CD4-positive, CD25-positive, alpha-beta regulatory T cell (primary cell): ENCODE results near the gene GRIK4. TPM values are rescaled to one million over a fixed set of nuclear protein-coding genes. Genes with fewer than 3 reads are reported as not detected.

ENCODE experiments used
- ATAC-seq, 2 donors: fragments of 150-1000 bp; cut with Tn5 transposase; one replicate each; pipeline ENCODE4 v1.10.0; 2021; ENCODE audit warnings: low read depth in 2 of 2, moderate number of reproducible peaks in 2 of 2, moderate library complexity in 1 of 2
- DNase-seq, 3 donors: peaks; one replicate each; pipeline versions ENCODE4 v3.0.0 to v3.0.0-alpha.2; 2012 to 2022; ENCODE audit warnings: mixed read lengths in 1 of 3
- H3K27ac ChIP-seq: one replicate; pipeline ENCODE4 v1.7.0; 2013; ENCODE audit warnings: mild to moderate bottlenecking, low read length; ENCODE audit not compliant: insufficient read depth, poor library complexity, severe bottlenecking
- H3K27me3 ChIP-seq: one replicate; pipeline ENCODE4 v1.7.0; 2013; ENCODE audit warnings: low read length; ENCODE audit not compliant: control insufficient read depth, insufficient read depth
- H3K36me3 ChIP-seq: one replicate; pipeline ENCODE4 v1.7.0; 2013; ENCODE audit warnings: mild to moderate bottlenecking, low read length, moderate library complexity; ENCODE audit not compliant: control insufficient read depth, insufficient read depth
- H3K4me1 ChIP-seq: 2 replicates; pipeline ENCODE4 v1.7.0; 2013; ENCODE audit warnings: mild to moderate bottlenecking, low read length; ENCODE audit not compliant: insufficient read depth, control insufficient read depth, poor library complexity, severe bottlenecking
- H3K4me3 ChIP-seq: one replicate; pipeline ENCODE4 v1.7.0; 2013; ENCODE audit warnings: low read depth, mild to moderate bottlenecking, low read length, moderate library complexity
- H3K9me3 ChIP-seq, 2 experiments: 1 replicate in 1 of 2; 2 replicates in 1 of 2; pipeline ENCODE4 v1.7.0; 2013; ENCODE audit warnings: low read length in 2 of 2, mild to moderate bottlenecking in 1 of 2, moderate library complexity in 1 of 2; ENCODE audit not compliant: control insufficient read depth in 2 of 2
- H3K27ac Mint-ChIP-seq, 3 donors: one replicate each; pipeline ENCODE4 v1.8.0; 2020 to 2022; ENCODE audit warnings: mild to moderate bottlenecking in 3 of 3, mixed read lengths in 3 of 3, moderate library complexity in 2 of 3
- H3K27me3 Mint-ChIP-seq: one replicate; pipeline ENCODE4 v1.8.0; 2022; ENCODE audit warnings: mild to moderate bottlenecking, mixed read lengths
- H3K36me3 Mint-ChIP-seq: one replicate; pipeline ENCODE4 v1.8.0; 2020; ENCODE audit warnings: mixed read lengths
- H3K4me1 Mint-ChIP-seq, 4 donors: one replicate each; pipeline ENCODE4 v1.8.0; 2020 to 2022; ENCODE audit warnings: mixed read lengths in 4 of 4, mild to moderate bottlenecking in 1 of 4
- H3K4me3 Mint-ChIP-seq, 4 donors: one replicate each; pipeline ENCODE4 v1.8.0; 2020 to 2022; ENCODE audit warnings: mild to moderate bottlenecking in 4 of 4, mixed read lengths in 4 of 4, moderate library complexity in 3 of 4
- H3K9me3 Mint-ChIP-seq, 7 donors: one replicate each; pipeline ENCODE4 v1.8.0; 2020 to 2022; ENCODE audit warnings: mixed read lengths in 7 of 7, mild to moderate bottlenecking in 3 of 7, moderate library complexity in 2 of 7
- polyA plus RNA-seq, 4 donors: library from polyadenylated mRNA; unstranded; fragments of 300-500 nt; fragmentation: Illumina TruSeq; gene quantifications; one replicate each; pipeline ENCODE4 v1.2.3, GENCODE V29; 2021
- total RNA-seq: library from RNA; stranded (reverse); gene quantifications from one replicate; pipeline ENCODE4 v1.2.3, GENCODE V29; 2022

Gene GRIK4
- total and polyA plus RNA-seq, 5 donors from 2014 or later = not detected

- Mint-ChIP-seq H3K27ac (no peak overlapping the region), H3K4me3 (peak overlapping the region in 2 of 4 donors; percentile 21 to 33)
Observed at GRCh38 chr11:120511820-120512738, 531 bp downstream of the GRIK4 start.

DNA sequence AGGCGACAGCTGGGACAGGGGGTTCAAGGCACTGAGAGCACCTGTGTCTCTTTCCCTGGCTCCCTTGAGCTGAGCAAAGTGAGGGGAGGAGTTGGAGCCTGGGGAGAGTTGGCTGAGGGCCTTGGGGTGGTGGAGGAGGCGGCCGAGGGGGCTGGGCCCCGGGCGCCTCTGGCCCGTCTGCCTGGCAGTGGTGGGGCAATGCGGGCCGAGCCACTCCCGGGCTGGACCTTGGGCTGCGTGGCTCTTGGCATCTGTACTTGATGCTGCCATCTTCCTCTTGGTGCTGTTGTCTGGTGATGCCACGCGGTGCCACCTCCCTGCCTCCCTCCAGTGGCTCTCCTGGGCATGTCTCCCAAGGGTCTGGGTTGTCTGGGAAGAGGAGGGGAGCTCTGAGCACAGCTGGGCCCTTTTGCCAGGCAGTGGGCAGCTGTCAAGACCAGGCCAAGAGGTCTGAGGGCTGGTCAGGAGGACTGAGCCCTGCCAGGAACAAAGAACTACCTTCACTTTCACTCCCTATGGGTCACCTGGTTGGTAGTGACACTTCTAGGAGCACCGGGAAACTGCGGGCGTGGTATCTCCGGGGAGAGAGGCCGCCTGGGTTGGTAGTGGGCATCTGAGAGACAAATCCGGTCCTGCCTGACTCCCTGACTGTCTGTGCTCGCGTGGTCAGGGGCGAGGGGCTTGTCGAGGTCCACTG is 1.3 kb downstream of the GRIK4 start:
- Histone ChIP-seq H3K4me3 (no peak overlapping the region), H3K36me3 (no peaks in the 10 kb centered on the region), H3K27me3 (peaks cover 11% of the 10 kb centered on the region), H3K4me1 (no peaks in the 10 kb centered on the region), H3K27ac (no peak overlapping the region), H3K9me3 (no peaks in the 10 kb centered on the region)
- Mint-ChIP-seq H3K36me3 (no peaks in the 10 kb centered on the region), H3K9me3 (peaks cover 0 to 4% (median 0%) of the 10 kb centered on the region in 7 donors), H3K4me1 (peaks cover 0 to 13% (median 1%) of the 10 kb centered on the region in 4 donors), H3K27ac (peak overlapping the region in 1 of 3 donors; percentile 87), H3K27me3 (peaks cover 47% of the 10 kb centered on the region), H3K4me3 (peak overlapping the region in 2 of 4 donors; percentile 33 to 41)
- DNase-seq (no peak), ATAC-seq (no peak)

More at GRCh38 chr11:120511820-120512738, 531 bp downstream of the GRIK4 start:
- H3K36me3 Mint-ChIP-seq = no peaks in the 10 kb centered on the region
- Histone ChIP-seq H3K36me3 (no peaks in the 10 kb centered on the region), H3K4me1 (no peaks in the 10 kb centered on the region), H3K4me3 (no peak overlapping the region), H3K27ac (no peak overlapping the region), H3K27me3 (peaks cover 14% of the 10 kb centered on the region), H3K9me3 (no peaks in the 10 kb centered on the region)
- peaks cover 0 to 13% (median 1%) of the 10 kb centered on the region in 4 donors for H3K4me1 Mint-ChIP-seq
- no peak for ATAC-seq
- H3K27me3 Mint-ChIP-seq = peaks cover 55% of the 10 kb centered on the region
- DNase-seq = no peak
- H3K9me3 Mint-ChIP-seq = peaks cover 0 to 4% (median 0%) of the 10 kb centered on the region in 7 donors

GRCh38 chr11:120513436-120514315 is 2.1 kb downstream of the GRIK4 start:
- H3K36me3 Mint-ChIP-seq = no peaks in the 10 kb centered on the region
- peaks cover 0 to 4% (median 0%) of the 10 kb centered on the region in 7 donors for H3K9me3 Mint-ChIP-seq
- H3K36me3 ChIP-seq = no peaks in the 10 kb centered on the region
- no peaks in the 10 kb centered on the region for H3K9me3 ChIP-seq
- ATAC-seq = no peak
- H3K4me3 Mint-ChIP-seq = peak overlapping the region in 2 of 4 donors; percentile 22 to 41
- H3K4me1 Mint-ChIP-seq = peaks cover 0 to 13% (median 1%) of the 10 kb centered on the region in 4 donors
- H3K27ac ChIP-seq = no peak overlapping the region
- H3K27me3 ChIP-seq = peaks cover 11% of the 10 kb centered on the region
- DNase-seq = no peak
- peak overlapping the region in 1 of 3 donors; percentile 87 for H3K27ac Mint-ChIP-seq
- no peaks in the 10 kb centered on the region for H3K4me1 ChIP-seq
- no peak overlapping the region for H3K4me3 ChIP-seq
- peaks cover 48% of the 10 kb centered on the region for H3K27me3 Mint-ChIP-seq

GRCh38 chr11:120514541-120515121 is 3.1 kb downstream of the GRIK4 start:
- no peak overlapping the region for H3K27ac ChIP-seq
- H3K4me3 ChIP-seq = no peak overlapping the region
- Mint-ChIP-seq H3K4me3 (no peak overlapping the region), H3K27ac (no peak overlapping the region), H3K4me1 (peaks cover 0 to 13% (median 1%) of the 10 kb centered on the region in 4 donors), H3K27me3 (peaks cover 43% of the 10 kb centered on the region), H3K9me3 (peaks cover 0 to 4% (median 0%) of the 10 kb centered on the region in 7 donors), H3K36me3 (no peaks in the 10 kb centered on the region)
- H3K9me3 ChIP-seq = no peaks in the 10 kb centered on the region
- ATAC-seq = no peak
- H3K27me3 ChIP-seq = peaks cover 11% of the 10 kb centered on the region
- no peaks in the 10 kb centered on the region for H3K4me1 ChIP-seq
- DNase-seq = no peak
- no peaks in the 10 kb centered on the region for H3K36me3 ChIP-seq

DNA sequence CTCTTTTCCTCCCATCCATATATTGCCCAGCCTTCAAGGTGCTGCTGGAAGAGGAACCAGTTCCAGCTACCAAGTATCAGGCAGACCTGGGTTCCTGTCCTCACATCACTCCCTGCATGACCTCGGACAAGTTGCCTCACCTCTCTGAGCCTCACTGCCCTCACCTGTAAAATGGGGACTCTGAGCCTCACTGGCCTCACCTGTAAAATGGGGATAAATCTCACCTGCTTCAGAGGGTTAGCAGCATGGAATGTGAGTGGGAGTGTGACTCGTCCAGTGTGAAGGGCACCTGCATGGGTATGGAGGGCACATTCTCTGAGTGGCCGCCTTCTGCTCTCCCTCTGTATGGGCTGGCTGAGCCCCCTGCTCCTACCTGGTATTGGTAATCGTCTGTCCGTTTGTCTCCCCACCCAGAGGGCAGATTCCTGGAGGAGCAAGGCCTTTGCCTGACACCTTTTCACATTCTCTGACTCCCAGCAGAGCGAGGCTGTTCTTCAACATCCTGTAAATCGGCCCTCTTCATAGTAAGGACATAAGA is 3.7 kb downstream of the GRIK4 start:
- Histone ChIP-seq H3K9me3 (no peaks in the 10 kb centered on the region), H3K36me3 (no peaks in the 10 kb centered on the region), H3K4me1 (no peaks in the 10 kb centered on the region), H3K27ac (no peak overlapping the region), H3K27me3 (peaks cover 6% of the 10 kb centered on the region), H3K4me3 (no peak overlapping the region)
- DNase-seq = no peak
- H3K36me3 Mint-ChIP-seq = no peaks in the 10 kb centered on the region
- no peak for ATAC-seq
- no peak overlapping the region for H3K27ac Mint-ChIP-seq
- peak overlapping the region in 1 of 4 donors; percentile 40 for H3K4me3 Mint-ChIP-seq
- peaks cover 0 to 10% (median 1%) of the 10 kb centered on the region in 4 donors for H3K4me1 Mint-ChIP-seq
- H3K9me3 Mint-ChIP-seq = peaks cover 0 to 3% (median 0%) of the 10 kb centered on the region in 7 donors
- peaks cover 37% of the 10 kb centered on the region for H3K27me3 Mint-ChIP-seq

- ATAC-seq = no peak
- no peak for DNase-seq
- Histone ChIP-seq H3K4me1 (no peaks in the 10 kb centered on the region), H3K4me3 (no peak overlapping the region), H3K36me3 (no peaks in the 10 kb centered on the region), H3K27ac (no peak overlapping the region), H3K9me3 (no peaks in the 10 kb centered on the region), H3K27me3 (no peaks in the 10 kb centered on the region)
- Mint-ChIP-seq H3K4me3 (no peak overlapping the region), H3K27me3 (peaks cover 28% of the 10 kb centered on the region), H3K9me3 (peaks cover 0 to 3% (median 0%) of the 10 kb centered on the region in 7 donors), H3K36me3 (no peaks in the 10 kb centered on the region), H3K4me1 (peaks cover 0 to 4% (median 1%) of the 10 kb centered on the region in 4 donors), H3K27ac (no peak overlapping the region)
Observed at GRCh38 chr11:120516461-120517389, 5.2 kb downstream of the GRIK4 start.
